Renal cortex interstitium (tissue), 15 donors: ENCODE data around the gene MAP3K7. TPM values are rescaled to one million over a fixed set of nuclear protein-coding genes. Genes with fewer than 3 reads are reported as not detected.

Experiments
- DNase-seq, 11 donors: peaks; one replicate each; pipeline ENCODE4 v3.0.0-alpha.2; 2013; ENCODE audit warnings: low read depth in 9 of 11, low spot score in 4 of 11; ENCODE audit errors: extremely low read depth in 1 of 11
- long read RNA-seq, 16 experiments: transcript quantifications; one replicate each; lab custom pipeline, GENCODE V29; 2026
- polyA plus RNA-seq, 3 donors: library from polyadenylated mRNA; unstranded; fragments of 120-200 nt; gene quantifications; one replicate each; pipeline ENCODE4 v1.2.1, GENCODE V29; 2013; ENCODE audit not compliant: insufficient read length in 3 of 3

Gene MAP3K7
- polyA plus RNA-seq: 10 to 100 TPM; 47.2 to 56.5 (median 53.9) TPM
- long read RNA-seq, donor 1, full-length matches to known transcripts: 10 of 10 reads
- long read RNA-seq, donor 1, partial matches to known transcripts: 0 of 10 reads
- long read RNA-seq, donor 1, other reads (novel, unspliced or antisense): 0 of 10 reads
- long read RNA-seq, donor 2, full-length matches to known transcripts: 3 of 10 reads
- long read RNA-seq, donor 2, partial matches to known transcripts: 7 of 10 reads
- long read RNA-seq, donor 2, other reads (novel, unspliced or antisense): 0 of 10 reads
- long read RNA-seq, donor 3, full-length matches to known transcripts: 18 of 18 reads
- long read RNA-seq, donor 3, partial matches to known transcripts: 0 of 18 reads
- long read RNA-seq, donor 3, other reads (novel, unspliced or antisense): 0 of 18 reads
- long read RNA-seq, donor 4, full-length matches to known transcripts: 10 of 10 reads
- long read RNA-seq, donor 4, partial matches to known transcripts: 0 of 10 reads
- long read RNA-seq, donor 4, other reads (novel, unspliced or antisense): 0 of 10 reads
- long read RNA-seq, donor 5: 0 reads
- long read RNA-seq, donor 6, full-length matches to known transcripts: 10 of 38 reads
- long read RNA-seq, donor 6, partial matches to known transcripts: 28 of 38 reads
- long read RNA-seq, donor 6, other reads (novel, unspliced or antisense): 0 of 38 reads
- long read RNA-seq, donor 7, full-length matches to known transcripts: 18 of 31 reads
- long read RNA-seq, donor 7, partial matches to known transcripts: 13 of 31 reads
- long read RNA-seq, donor 7, other reads (novel, unspliced or antisense): 0 of 31 reads
- long read RNA-seq, donor 8: 0 reads
- long read RNA-seq, donor 9, full-length matches to known transcripts: 5 of 5 reads
- long read RNA-seq, donor 9, partial matches to known transcripts: 0 of 5 reads
- long read RNA-seq, donor 9, other reads (novel, unspliced or antisense): 0 of 5 reads
- long read RNA-seq, donor 10, full-length matches to known transcripts: 11 of 18 reads
- long read RNA-seq, donor 10, partial matches to known transcripts: 7 of 18 reads
- long read RNA-seq, donor 10, other reads (novel, unspliced or antisense): 0 of 18 reads
- long read RNA-seq, donor 11, full-length matches to known transcripts: 12 of 12 reads
- long read RNA-seq, donor 11, partial matches to known transcripts: 0 of 12 reads
- long read RNA-seq, donor 11, other reads (novel, unspliced or antisense): 0 of 12 reads
- long read RNA-seq, donor 12, full-length matches to known transcripts: 7 of 7 reads
- long read RNA-seq, donor 12, partial matches to known transcripts: 0 of 7 reads
- long read RNA-seq, donor 12, other reads (novel, unspliced or antisense): 0 of 7 reads
- long read RNA-seq, donor 13: 0 reads
- long read RNA-seq, donor 14, full-length matches to known transcripts: 9 of 18 reads
- long read RNA-seq, donor 14, partial matches to known transcripts: 9 of 18 reads
- long read RNA-seq, donor 14, other reads (novel, unspliced or antisense): 0 of 18 reads
- long read RNA-seq, donor 15, partial matches to known transcripts: 0 of 1 reads
- long read RNA-seq, donor 15, other reads (novel, unspliced or antisense): 0 of 1 reads
- long read RNA-seq, donor 16, full-length matches to known transcripts: 26 of 31 reads
- long read RNA-seq, donor 16, partial matches to known transcripts: 5 of 31 reads
- long read RNA-seq, donor 16, other reads (novel, unspliced or antisense): 0 of 31 reads

DNA sequence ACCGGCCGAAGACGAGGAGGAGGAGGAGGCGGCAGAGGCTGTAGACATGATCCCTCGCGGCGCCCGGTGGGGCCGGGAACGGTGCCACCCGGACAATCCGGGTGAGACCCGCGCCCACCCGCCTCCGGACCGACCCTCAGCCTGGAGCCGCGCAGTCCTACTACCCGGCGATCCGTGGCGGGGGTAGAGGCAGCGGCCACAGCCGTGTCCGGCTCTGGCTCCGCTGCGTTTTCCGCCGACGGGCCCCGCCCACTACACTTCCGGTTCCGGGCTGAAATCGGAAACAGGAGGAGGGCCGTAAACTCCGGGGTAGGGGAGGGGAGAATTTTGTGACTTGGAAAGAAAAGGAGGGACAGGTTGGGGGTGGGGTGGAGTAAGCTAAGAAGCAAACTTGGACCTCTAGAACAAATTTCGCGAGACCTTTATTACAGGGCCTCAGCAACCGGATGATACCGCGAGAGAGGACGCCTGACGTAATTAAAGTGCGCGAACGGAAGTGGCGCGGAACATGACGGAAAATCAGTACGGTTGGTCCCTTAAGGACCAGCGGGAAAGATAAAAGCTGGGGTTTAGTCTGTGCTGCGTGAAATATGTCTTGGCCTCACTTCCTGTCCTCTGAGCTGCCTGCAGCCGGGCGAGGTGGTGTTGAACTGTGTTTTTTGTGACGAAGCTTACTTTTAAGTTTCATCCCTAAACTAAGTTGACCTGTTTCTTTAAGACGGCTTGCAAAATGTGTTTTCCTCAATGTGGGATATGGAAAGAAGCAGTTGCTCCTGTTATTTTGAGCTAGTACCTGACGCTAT, at the start of gene MAP3K7:
Gene MAP3K7 (minus strand): TSS at position 237 of the 803 bp plus-strand sequence. CDS start 189 bp downstream, at position 48.
- peak; percentile 93 to 99 (median 96) for DNase-seq

DNA sequence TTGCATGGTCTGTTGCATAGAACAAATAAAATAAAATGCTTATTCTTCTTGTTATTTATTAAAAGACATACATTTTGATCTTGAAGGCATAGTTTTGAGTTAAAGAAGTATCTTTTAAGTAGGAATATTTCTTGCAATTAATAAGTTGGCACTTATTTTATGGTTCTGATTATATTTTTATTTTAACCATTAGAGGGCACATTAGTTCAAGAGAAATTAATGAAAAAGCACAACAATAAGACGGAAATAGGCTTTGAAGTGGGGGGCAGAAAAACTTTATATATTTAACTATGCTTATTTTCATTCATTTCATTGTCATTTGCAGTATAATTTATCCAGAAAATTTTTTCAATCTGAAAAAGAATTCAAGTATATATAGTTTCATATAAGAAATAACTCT, 44.2 kb upstream of the MAP3K7 start:
- DNase-seq: no peak

DNA sequence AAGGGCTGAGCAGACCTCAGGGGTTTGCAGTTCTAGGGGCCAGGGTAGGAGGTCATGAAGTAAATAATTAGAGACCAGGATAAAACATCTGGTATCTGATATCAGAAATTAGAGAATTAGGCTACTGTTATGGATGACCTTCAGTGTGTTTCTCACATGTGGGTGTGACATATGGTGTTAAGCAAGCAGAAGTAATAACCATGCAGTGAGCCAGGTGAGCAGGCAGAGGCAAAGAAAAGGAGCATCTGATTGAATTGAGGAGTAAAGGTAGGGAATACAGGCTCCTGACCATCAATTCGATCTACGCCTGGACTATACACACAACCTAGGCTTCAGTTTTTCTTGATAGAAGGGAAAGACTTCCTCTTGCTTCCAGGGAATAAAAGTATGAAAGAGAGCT, 34.7 kb upstream of the MAP3K7 start:
- no peak for DNase-seq

DNA sequence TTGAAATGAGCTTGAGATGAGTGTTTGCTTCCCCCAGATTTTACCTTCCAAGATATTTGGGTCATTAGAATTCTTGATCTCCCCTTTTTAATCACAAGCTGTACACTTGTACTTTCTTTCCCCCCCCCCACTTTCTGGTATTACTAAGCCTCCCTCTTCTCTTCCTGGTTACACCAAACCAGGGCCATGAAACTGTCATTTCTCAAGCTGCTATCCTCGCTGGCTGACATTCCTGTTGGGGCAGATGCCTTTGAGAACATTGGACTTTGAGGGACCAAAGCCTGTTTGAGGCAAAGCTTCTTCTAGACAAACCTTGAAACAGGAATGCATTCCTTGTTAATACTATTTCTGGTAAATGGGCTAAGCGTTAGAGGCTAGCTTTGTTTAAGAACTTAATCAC, 32.3 kb upstream of the MAP3K7 start:
- no peak for DNase-seq

DNA sequence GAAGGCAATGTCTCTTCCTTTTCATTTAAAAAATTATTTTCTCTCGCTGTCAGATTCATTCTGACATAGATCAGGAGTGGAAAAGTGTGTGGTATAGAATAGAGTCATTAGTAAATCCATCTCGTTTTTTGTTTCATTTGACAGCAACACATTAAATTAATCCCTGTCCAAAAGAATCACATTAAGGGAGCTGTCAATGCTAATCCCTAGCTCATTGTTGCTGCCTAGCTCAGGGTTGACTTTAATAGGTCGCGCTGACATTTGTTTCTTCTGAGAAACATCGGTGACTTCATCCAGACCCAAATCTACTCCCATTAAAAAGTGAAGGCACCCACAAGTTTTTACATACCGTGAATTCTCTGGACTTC, 25.4 kb upstream of the MAP3K7 start:
- DNase-seq: no peak

GRCh38 chr6:90611543-90612312, 24.9 kb upstream of the MAP3K7 start:
- DNase-seq: no peak

GRCh38 chr6:90610751-90611542, 24.1 kb upstream of the MAP3K7 start:
- peak in 10 of 11 donors; percentile 28 to 65 (median 46) for DNase-seq

DNA sequence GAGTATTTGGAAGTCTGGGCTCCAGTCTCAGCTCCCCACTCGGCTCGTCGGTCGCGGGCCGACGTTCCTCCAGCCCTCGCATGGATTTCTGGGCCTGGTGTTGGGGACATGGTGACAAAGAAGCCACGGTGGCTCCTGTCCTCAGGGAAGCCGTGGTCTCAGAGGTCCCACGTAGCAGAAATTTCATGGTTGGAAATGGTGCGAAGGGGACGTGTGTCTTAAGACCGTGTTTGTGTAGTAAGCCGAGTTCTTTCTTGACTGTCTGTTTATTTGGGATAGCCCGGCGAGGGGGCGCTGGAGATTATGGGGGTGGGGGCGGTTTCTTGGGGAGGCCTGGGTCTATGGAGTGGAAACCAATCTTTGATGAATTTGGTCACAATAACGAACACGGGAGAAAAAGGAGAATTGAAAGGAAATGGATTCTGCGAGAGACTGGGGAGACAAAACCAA, 23.5 kb upstream of the MAP3K7 start:
- DNase-seq: peak in 4 of 11 donors; percentile 19 to 41 (median 31)

DNA sequence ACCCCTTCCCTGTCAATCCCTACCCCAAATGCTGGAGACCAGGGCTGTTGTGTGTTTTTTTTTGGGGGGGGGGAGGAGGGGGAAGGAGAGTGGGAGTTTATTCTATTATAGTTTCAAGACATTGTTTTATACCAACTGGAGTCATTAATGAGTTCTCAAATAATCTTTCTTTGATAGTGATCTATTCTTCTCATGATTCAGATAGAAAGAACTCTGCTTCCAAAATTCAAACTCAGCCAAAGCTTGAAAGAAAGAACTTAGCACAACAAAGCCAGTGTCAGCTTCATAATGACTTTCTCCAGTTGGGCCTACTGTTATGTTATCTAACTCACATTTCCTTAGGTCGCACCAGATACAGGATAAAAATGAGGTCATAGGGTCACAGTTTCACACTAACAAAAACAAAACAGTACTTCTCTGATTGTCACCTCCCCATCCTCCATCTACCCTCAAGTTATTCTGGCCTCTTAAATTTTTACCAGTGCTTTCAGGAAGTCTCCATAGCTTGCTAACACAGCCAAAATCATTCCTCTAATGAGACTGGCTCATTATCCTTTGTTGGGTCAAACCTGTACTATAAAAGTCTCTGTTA, 19.0 kb upstream of the MAP3K7 start:
- no peak for DNase-seq

DNA sequence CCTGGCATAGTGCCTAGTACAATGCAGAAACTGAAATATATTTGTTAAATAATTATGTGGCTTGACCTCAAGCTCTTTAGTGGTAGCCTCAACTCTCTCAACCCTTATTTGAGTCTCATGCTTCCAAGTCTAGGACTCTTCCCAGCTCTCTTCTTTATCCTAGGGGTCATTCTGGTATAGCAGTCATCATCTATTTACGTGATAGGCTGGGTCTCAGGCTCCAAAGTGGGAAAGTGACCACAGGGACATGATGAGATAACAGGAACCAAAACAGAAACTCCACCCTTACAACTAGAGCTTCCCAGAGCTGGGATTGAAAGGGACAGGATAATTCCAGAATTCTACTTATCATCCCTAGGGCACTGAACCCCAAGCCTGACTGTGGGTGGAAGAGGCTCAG, 17.7 kb upstream of the MAP3K7 start:
- no peak for DNase-seq

GRCh38 chr6:90599151-90599550, 12.3 kb upstream of the MAP3K7 start:
- DNase-seq: no peak

GRCh38 chr6:90598192-90598951, 11.5 kb upstream of the MAP3K7 start:
- no peak for DNase-seq

DNA sequence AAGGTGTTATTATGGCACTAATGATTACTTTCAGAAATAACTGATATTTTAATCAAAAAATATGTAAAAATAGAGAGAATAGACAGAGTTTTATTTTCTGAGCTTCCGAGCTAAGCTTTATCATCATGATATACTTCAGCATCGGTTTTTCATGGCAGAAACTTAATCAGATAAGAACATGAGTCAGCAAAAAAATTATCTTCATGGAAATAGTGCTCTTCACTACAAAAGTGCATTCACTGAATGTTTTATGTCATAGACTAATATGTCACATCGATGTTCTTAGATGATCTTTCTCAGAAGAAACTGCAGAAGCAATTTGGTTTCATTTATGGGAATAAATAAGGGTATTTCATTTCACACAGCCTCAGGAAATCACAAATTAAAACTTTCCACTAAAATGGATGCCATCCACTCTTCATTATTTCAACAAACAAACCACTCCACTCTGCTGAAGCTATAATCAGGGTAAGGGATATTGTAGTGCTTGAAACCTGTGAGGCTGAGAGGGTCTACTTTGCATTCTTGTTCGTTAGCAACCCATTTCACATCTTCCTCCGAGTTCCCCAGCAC, 10.2 kb upstream of the MAP3K7 start:
- no peak for DNase-seq

DNA sequence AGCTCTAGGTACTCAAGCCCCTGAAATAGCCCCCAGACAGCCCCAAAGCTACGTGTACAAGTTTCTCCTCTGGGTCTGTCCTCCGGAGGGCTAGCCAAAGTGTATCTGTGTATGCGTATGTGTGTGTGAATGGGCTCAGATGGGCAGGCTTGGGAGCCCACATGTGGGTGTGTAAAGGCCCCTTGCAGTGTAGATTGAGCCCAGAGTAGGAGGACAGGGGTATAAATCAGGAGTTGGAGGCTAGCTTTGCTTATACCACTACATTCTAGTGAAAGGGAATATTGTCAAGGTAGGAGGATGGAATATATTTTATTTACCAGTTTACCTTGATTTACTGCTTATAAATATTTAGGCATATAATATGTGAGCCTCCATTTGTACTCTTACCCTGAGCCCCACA, 9.0 kb upstream of the MAP3K7 start:
- DNase-seq: no peak

- peak in 6 of 11 donors; percentile 2 to 22 (median 15) for DNase-seq
Measured at GRCh38 chr6:90586546-90586835, 381 bp downstream of the MAP3K7 start.
